WI38 (cell line): Measurements from ENCODE around the gene MICU2.

Experiments used
- H3K4me3 ChIP-seq: 2 replicates; pipeline ENCODE4 v1.5.1; 2011; ENCODE audit warnings: low read depth, mild to moderate bottlenecking, control low read depth, low read length
- CTCF ChIP-seq: IDR thresholded peaks from 2 replicates; pipeline ENCODE4 v1.5.1; 2012; ENCODE audit warnings: low read depth, mild to moderate bottlenecking, control low read depth, low read length

MICU2 gene

DNA sequence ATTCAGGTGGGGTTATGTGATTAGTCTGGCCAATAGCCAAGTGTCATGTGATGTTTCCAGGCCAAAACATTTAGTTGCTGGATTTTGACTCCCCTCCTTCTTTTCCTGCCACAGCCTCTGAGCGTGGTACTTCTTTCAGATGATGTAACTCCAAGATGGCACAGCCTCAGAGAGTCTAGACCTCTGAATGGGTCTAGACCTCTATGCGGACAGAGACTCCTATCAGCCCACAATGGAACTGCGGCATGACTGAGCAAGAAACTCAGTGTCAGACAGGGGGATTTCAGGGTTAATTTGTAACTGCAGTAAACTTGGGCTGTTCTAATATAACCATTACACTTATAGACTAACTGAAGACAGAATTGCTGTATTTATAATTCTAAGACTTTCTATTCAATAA, 102.3 kb downstream of the MICU2 start:
- TF ChIP-seq CTCF = no peak
- no peak overlapping the region for H3K4me3 ChIP-seq

- TF ChIP-seq CTCF = no peak
- H3K4me3 ChIP-seq = no peak overlapping the region
Observed at GRCh38 chr13:21486322-21486721, 117.6 kb downstream of the MICU2 start.

DNA sequence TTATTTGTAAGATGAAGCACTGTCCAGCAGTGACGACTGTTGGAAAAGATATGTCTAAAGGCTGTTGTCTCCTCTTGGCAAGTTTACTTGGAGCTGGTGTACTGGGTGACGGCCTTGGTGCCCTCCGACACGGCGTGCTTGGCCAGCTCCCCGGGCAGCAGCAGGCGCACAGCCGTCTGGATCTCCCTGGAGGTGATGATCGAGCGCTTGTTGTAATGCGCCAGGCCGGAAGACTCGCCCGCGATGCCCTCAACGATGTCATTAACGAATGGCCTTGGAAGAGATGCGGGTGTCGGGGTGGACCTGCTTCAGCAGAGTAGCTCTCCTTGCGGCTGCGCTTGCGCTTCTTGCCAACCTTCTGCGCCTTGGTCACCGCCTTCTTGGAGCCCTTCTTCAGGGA, 120.2 kb downstream of the MICU2 start:
- TF ChIP-seq CTCF = no peak
- H3K4me3 ChIP-seq = no peak overlapping the region

DNA sequence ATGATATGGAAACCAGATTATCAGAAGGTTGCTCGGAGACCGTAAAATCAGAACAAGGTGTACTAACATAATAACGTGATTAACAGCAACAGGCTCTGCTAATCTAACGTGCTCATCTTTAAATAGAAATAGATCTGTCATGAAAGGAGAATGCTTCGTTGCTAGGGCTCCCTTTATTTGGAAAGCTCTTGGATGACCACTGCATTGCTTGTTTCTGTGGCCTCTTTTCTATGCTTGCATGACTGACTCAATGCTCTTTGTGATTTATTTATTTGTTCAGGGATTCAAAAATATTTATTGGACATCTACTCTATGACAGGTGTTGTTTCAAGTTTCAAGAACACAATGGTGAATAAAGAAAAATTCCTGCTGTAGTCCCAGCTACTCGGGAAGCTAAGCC, 122.6 kb downstream of the MICU2 start:
- TF ChIP-seq CTCF = no peak

GRCh38 chr13:21478881-21479808, 124.8 kb downstream of the MICU2 start:
- H3K4me3 ChIP-seq = peak overlapping the region; percentile 39
- peak; percentile 14; the same call in 1 of the 2 replicates for TF ChIP-seq CTCF

More for the DNA sequence above, 122.6 kb downstream of the MICU2 start:
- H3K4me3 ChIP-seq = no peak overlapping the region

DNA sequence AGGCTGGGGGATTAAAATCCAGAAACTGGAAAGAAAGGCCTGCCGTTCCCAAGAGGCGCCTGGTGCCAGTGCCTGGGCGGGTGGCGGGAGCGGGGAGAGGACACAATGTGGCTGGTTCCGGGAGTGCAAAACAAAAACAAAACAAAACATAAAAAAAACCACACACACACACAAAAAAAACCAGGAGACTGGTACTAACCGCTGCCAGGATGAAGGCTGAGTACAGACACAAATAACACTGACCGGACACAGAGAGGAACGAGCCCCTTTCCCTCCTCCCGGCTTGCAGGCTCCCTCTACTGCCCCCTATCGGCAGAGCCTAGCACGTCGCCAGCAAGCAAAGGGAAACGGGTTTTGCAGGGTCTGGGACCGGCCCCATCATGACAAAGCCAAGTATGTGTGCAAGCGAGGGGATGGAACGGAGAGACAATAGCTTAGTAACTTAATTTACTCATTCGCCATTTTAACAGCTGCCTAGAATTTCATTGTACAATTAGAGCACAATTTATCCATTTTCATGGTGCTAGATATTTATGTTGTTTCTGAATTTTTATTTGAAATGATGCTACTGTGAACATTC, 127.0 kb downstream of the MICU2 start:
- peak overlapping the region; percentile 50 for H3K4me3 ChIP-seq
- peak; percentile 97 for TF ChIP-seq CTCF

- H3K4me3 ChIP-seq = no peak overlapping the region
- TF ChIP-seq CTCF = no peak
Observed at GRCh38 chr13:21475115-21475514, 128.9 kb downstream of the MICU2 start.
